ENCODE data around the gene POU2F2. TPM values are rescaled to one million over a fixed set of nuclear protein-coding genes. Genes with fewer than 3 reads are reported as not detected.

POU2F2 gene
- total RNA-seq, 1 experiment from 2014 or later, result 2.9 TPM

GRCh38 chr19:42090672-42091071 is 41.6 kb downstream of the POU2F2 start:
- CTCF ChIA-PET, result interaction anchor here (0.6 kb wide), 1 partner anchor 246 kb away, joined by 7 read pairs; the partner anchor contains the start of gene DMRTC2

GRCh38 chr19:42089772-42090171 is 42.5 kb downstream of the POU2F2 start:
- 0 out of 2 replicates have a peak, but pooled peaks cover 11% of the 10 kb centered on the region for H3K4me1 ChIP-seq (replicated peaks; ENCODE audit: insufficient read depth)
- H3K27me3 ChIP-seq (ENCODE audit: insufficient read depth, low read depth), result no peaks in the 10 kb centered on the region
- H3K4me3 ChIP-seq, result no peak overlapping the region
- H2AFZ ChIP-seq, result no peak overlapping the region
- intact Hi-C loops (cut with micrococcal nuclease; ENCODE audit: unreplicated experiment), result loop anchor here (10.0 kb wide), 1 partner anchor 95 kb away; the partner anchor contains the start of gene ATP1A3
- DNase-seq, result no peak
- no peaks in the 10 kb centered on the region for H4K20me1 ChIP-seq (ENCODE audit: insufficient read depth)
- no peak for TF ChIP-seq EZH2 (IDR thresholded peaks at IDR 0.05; ENCODE audit: low read depth)
- no peak for TF ChIP-seq CTCF (conservative IDR thresholded peaks at IDR 0.05)
- H3K4me2 ChIP-seq, result no peak overlapping the region
- H3K36me3 ChIP-seq (ENCODE audit: low read depth), result no peaks in the 10 kb centered on the region
- no TSS peak for BruUV-seq (replicated peaks)
- POLR2A ChIA-PET (ENCODE audit: unreplicated experiment), result no interaction called here
- H3F3A ChIP-seq (ENCODE audit: insufficient read depth, low read depth), result peaks cover 16% of the 10 kb centered on the region; the same call in 1 of the 2 replicates
- CTCF ChIA-PET, result interaction anchor here (0.5 kb wide), 1 partner anchor 297 kb away, joined by 3 read pairs; no protein-coding TSS in a partner anchor
- H3K9me3 ChIP-seq (ENCODE audit: insufficient read depth, low read depth), result no peaks in the 10 kb centered on the region
- H3K9me2 ChIP-seq (ENCODE audit: insufficient read depth), result no peaks in the 10 kb centered on the region
- no peak overlapping the region for H3K27ac ChIP-seq
- H3K79me2 ChIP-seq (ENCODE audit: low read depth), result no peaks in the 10 kb centered on the region

More at GRCh38 chr19:42090672-42091071, 41.6 kb downstream of the POU2F2 start:
- no peaks in the 10 kb centered on the region for H4K20me1 ChIP-seq (ENCODE audit: insufficient read depth)
- no peak overlapping the region for H3K27ac ChIP-seq
- DNase-seq, result no peak
- H3F3A ChIP-seq (ENCODE audit: insufficient read depth, low read depth), result peaks cover 9% of the 10 kb centered on the region; the same call in 1 of the 2 replicates
- H3K9me2 ChIP-seq (ENCODE audit: insufficient read depth), result no peaks in the 10 kb centered on the region
- no peaks in the 10 kb centered on the region for H3K36me3 ChIP-seq (ENCODE audit: low read depth)
- no peak overlapping the region for H3K4me3 ChIP-seq
- H3K27me3 ChIP-seq (ENCODE audit: insufficient read depth, low read depth), result no peaks in the 10 kb centered on the region
- no peaks in the 10 kb centered on the region for H3K9me3 ChIP-seq (ENCODE audit: insufficient read depth, low read depth)
- POLR2A ChIA-PET (ENCODE audit: unreplicated experiment), result no interaction called here
- H2AFZ ChIP-seq, result no peak overlapping the region
- no peak overlapping the region for H3K4me2 ChIP-seq
- intact Hi-C loops (cut with micrococcal nuclease; ENCODE audit: unreplicated experiment), result loop anchor here (10.0 kb wide), 1 partner anchor 96 kb away; the partner anchor contains the start of gene ATP1A3
- 0 out of 2 replicates have a peak, but pooled peaks cover 11% of the 10 kb centered on the region for H3K4me1 ChIP-seq (replicated peaks; ENCODE audit: insufficient read depth)
- no peaks in the 10 kb centered on the region for H3K79me2 ChIP-seq (ENCODE audit: low read depth)
- TF ChIP-seq CTCF (conservative IDR thresholded peaks at IDR 0.05) (no peak), EZH2 (IDR thresholded peaks at IDR 0.05; ENCODE audit: low read depth) (no peak)
- no TSS peak for BruUV-seq (replicated peaks)

GRCh38 chr19:42089191-42089750 is 43.0 kb downstream of the POU2F2 start:
- H2AFZ ChIP-seq, result no peak overlapping the region
- H4K20me1 ChIP-seq (ENCODE audit: insufficient read depth), result no peaks in the 10 kb centered on the region
- no peak overlapping the region for H3K4me2 ChIP-seq
- intact Hi-C loops (cut with micrococcal nuclease; ENCODE audit: unreplicated experiment), result no loop called here
- H3K4me1 ChIP-seq (replicated peaks; ENCODE audit: insufficient read depth), result 0 out of 2 replicates have a peak, but pooled peaks cover 11% of the 10 kb centered on the region
- no peaks in the 10 kb centered on the region for H3K36me3 ChIP-seq (ENCODE audit: low read depth)
- no peak for DNase-seq
- H3K9me2 ChIP-seq (ENCODE audit: insufficient read depth), result no peaks in the 10 kb centered on the region
- H3K9me3 ChIP-seq (ENCODE audit: insufficient read depth, low read depth), result no peaks in the 10 kb centered on the region
- TF ChIP-seq EZH2 (IDR thresholded peaks at IDR 0.05; ENCODE audit: low read depth) (no peak), CTCF (conservative IDR thresholded peaks at IDR 0.05) (no peak)
- H3F3A ChIP-seq (ENCODE audit: insufficient read depth, low read depth), result peaks cover 20% of the 10 kb centered on the region; the same call in 1 of the 2 replicates
- H3K79me2 ChIP-seq (ENCODE audit: low read depth), result no peaks in the 10 kb centered on the region
- H3K27ac ChIP-seq, result no peak overlapping the region
- no TSS peak for BruUV-seq (replicated peaks)
- POLR2A ChIA-PET (ENCODE audit: unreplicated experiment), result no interaction called here
- CTCF ChIA-PET, result no interaction called here
- H3K4me3 ChIP-seq, result no peak overlapping the region
- no peaks in the 10 kb centered on the region for H3K27me3 ChIP-seq (ENCODE audit: insufficient read depth, low read depth)
